A673 (cell line): Measurements from ENCODE around the gene PRR7.

ENCODE experiments used
- CTCF ChIP-seq: fragments of 300-800, 200-600 bp; sonication (generic); conservative IDR thresholded peaks from 2 replicates; pipeline ENCODE4 v1.5.1; 2017; ENCODE audit warnings: low read depth, mild to moderate bottlenecking, antibody characterized with exemption, low read length, moderate library complexity, mixed read lengths
- EZH2 ChIP-seq: fragments of 200-600 bp; sonication (generic); IDR thresholded peaks from 2 replicates; pipeline ENCODE4 v1.6.1; 2017; ENCODE audit warnings: borderline replicate concordance, low read depth, mild to moderate bottlenecking, mixed read lengths, antibody characterized with exemption, low read length; ENCODE audit not compliant: poor library complexity, severe bottlenecking

GRCh38 chr5:177490992-177491391 is 44.4 kb downstream of the PRR7 start:
- no peak for TF ChIP-seq CTCF
- no peak for TF ChIP-seq EZH2
